GM18867 (cell line): Measurements from ENCODE around the gene TENT5C.

Experiments
- ATAC-seq: cut with Tn5 transposase; IDR thresholded peaks from one replicate; pipeline ENCODE4 v1.9.1; 2021; ENCODE audit warnings: mild to moderate bottlenecking, moderate library complexity; ENCODE audit not compliant: unreplicated experiment

Gene TENT5C

DNA sequence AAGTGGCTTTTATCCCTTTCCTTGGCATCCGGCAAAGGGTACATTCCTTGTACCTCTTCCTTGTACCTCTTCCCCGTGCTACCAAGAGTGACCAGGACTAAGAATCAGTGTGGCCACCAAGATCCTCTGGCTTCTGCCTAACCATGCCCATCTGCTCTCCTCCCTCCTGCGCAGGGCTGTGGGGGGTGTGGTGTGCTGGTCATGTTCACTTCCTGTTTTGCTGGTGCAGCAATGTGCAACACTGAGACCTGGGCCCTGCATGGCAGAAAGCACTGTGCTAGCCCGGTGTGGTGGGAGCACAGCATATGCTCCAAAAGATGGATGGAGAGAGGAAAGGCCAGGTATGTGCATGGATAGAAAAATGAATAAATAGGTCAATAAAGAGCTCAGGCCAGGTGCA is 33.3 kb upstream of the TENT5C start:
- ATAC-seq = peak; percentile 88

- no peak for ATAC-seq
These were observed 32.3 kb upstream of the TENT5C start for GRCh38 chr1:117573386-117574023.

GRCh38 chr1:117574161-117574835 is 31.6 kb upstream of the TENT5C start:
- no peak for ATAC-seq

DNA sequence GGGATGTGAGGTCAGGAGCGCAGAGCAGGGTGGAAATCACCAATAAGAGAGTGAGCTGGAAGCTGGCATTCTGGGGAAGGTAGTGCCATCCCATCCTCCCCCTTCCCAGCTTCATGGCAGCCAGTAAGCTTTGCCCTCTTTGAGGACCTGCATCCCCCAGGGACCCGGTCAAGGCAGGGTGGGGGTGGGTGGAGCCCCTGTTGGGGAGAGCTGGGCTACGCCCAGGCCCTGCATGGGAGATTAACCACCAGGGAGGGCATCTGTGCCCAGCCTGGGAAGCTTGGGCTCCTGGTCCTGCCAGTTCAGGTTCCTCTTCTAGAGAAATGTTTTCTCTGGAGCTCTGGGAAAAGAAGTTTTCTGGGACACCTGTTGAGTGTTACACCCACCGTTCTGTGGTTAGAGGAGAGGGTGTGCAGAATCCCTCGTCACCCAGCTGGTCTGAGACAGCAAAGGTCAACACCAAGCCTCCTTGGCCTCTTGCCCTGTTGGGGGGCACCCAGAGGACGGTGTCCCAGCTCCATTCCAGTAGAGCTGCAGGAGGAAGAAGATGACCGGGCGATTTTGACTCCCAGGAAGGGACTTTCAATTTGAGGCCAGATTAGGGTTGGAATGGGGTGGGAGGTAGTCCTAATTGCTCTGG is 30.1 kb upstream of the TENT5C start:
- no peak for ATAC-seq

GRCh38 chr1:117576236-117576635 is 29.6 kb upstream of the TENT5C start:
- no peak for ATAC-seq

DNA sequence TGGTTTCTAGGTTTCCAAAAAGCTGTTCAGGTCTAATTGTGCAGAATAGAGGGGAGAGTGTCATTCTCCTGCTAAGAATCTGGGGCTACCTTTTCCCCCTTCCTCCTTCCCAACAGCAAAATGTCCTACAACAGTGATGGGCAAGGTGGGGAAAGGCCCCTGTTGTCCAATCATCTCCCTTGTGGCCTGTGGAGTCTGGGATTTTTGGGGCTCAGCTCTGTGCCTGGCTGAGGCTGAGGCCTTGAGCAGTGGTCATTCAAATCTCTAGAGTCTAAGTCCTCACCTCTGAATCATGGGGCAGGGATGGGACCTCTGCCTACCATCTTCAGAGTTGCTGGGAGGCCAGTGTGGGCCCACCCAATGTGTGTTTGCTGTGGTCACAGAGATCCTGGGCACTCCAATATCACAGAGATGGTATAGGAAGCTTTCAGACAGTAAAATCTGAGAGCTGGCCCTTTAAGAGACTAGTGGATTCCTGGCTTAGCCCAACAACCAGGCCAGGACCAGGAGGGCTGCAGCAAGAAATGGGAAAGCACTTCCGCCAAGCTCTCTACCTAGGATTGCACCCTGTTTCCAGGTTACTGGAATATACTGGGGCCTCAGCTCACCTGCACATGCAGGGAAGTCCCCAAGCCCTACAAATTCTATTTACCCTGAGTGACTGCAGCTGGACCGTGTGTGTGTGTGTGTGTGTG is 28.5 kb upstream of the TENT5C start:
- ATAC-seq = no peak

DNA sequence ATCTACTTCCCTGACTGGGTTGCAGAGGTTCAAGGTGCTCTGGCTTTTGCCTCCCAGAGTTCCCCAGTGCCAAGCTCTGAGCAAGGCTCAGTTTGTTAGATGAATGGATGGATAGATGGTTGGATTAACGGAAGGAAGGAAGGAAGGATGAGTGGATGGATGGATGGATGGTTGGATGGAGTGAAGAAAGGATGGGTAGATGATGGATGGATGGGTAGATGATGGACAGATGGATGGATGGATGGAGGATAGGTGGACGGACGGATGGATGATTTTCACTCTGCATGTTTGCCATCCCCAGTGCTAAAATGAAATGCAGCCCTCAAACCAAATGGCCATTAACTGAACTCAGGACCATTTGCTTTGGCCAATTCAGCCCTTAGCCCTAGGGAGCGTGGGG is 27.4 kb upstream of the TENT5C start:
- ATAC-seq = no peak

DNA sequence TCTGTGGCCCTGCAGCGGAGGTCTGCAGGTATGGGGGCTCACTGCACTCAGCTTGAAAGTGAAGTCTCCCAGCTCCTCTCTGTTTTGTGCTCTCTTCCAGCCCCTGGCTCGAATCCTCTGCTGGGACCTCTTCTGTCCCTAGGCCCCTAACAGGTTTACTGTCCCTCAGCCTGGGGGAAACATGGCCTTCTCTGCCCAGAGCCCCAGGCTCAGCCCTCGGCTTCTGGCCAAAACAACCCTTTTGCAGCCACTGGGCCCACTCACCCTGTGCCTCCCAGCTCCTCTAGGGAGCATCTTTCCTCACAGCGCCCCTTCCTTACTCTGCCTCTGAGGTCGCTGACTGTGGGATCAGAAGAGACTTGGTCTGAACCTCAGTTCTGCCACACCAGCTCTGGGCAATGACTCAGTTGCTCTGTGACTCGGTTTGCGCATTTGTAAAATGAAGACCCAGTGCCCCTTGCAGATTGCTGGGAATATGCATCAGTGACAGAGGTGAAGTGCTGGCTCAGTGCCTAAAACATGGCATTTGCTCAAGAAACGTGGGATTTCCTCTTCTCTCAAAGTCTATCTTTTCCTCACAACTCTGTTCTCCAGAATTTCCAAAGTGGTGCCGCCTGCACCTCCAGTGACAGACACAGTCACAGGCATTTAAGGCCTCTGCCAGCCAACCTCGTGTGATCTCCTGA is 26.5 kb upstream of the TENT5C start:
- ATAC-seq = no peak

DNA sequence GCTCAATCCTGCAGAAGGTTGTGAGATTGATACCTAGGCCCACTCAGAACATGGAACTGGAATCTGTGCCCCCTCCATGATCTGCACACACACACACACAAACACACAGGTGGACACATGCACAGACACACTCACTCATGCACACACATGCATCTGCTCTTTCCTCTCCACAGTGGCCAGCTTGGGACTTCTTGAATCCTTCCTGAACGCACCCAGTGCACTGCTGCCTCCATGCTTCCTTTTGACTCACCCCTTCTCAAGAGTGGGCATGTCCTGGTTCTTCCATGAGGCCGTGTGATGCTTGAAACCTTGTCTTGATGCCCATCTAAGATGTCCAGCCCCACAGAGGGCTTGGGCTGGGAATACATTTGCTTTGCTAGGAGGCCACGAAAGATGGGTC is 25.4 kb upstream of the TENT5C start:
- no peak for ATAC-seq

GRCh38 chr1:117580882-117581281 is 25.0 kb upstream of the TENT5C start:
- ATAC-seq = no peak

DNA sequence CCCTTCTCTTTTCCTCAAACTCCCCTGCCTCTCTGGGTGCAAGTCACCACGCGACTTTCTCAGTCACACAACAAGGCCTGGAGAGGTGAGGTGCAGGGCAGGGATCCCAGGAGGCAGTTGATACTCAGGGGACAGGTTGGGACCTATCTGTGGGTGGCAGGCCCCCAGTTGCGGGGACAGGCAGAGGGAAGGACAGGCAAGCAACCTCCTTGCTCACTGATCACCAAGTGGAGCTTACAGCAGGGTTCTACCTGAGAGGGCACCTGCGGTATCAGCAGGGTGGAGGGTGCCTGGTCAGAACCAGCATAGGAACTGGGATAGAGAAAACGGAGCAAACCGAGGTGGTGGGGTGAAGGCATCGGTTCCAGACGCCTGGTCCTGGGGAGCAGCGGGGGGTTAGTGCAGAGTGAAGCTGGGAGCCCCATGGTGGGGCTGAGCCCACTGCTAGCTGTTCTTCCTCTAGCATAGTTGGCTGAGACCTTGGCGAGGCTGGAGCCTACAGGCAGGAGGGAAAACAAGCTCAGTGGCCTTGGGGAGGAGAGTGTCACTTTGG is 24.4 kb upstream of the TENT5C start:
- no peak for ATAC-seq

- no peak for ATAC-seq
These were observed 23.4 kb upstream of the TENT5C start for GRCh38 chr1:117582451-117582850.

GRCh38 chr1:117583247-117583646 is 22.6 kb upstream of the TENT5C start:
- ATAC-seq = no peak

- no peak for ATAC-seq
These were observed 21.7 kb upstream of the TENT5C start for GRCh38 chr1:117584181-117584580.

DNA sequence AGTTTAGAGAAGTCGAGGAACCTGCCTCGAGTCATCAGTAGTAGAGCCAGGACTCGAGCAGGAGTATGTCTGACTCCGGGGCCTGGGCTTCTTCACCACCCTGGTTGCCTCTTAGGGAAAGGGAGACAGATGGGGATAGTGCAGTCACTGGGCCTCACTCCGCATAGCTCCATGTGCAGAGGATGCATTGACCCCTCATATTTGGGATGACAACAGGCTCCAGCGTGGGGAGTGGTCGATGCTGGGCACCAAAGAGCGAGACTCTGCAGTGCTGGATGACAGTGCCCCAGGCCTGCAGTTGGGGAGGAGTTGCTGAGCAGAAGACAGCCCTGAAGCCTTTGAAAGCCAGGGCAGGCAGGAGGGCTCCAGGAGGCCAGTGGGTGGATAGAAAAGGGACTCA is 20.8 kb upstream of the TENT5C start:
- ATAC-seq = no peak

DNA sequence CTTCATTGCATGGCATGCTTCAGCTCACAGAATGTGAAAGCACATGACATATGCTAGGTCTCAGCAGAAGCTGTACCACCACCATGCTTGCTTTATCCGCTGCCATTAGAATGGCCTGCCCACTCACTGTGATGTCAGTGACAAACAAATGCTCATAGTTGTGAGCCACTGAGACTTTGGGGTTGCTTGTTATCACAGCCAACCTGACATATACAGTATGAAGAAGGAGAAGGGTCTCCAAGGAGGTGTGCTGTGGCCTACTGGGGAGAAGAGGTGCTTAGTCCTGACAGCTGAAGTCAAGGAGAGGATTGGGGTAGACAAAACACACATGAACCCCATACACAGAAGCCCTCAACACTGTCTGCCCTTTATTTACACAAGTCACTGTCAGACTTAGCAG is 19.5 kb upstream of the TENT5C start:
- no peak for ATAC-seq

GRCh38 chr1:117586747-117587498 is 18.9 kb upstream of the TENT5C start:
- ATAC-seq = no peak

GRCh38 chr1:117587499-117588356 is 18.1 kb upstream of the TENT5C start:
- ATAC-seq = no peak

- ATAC-seq = no peak
These were observed 16.3 kb upstream of the TENT5C start for GRCh38 chr1:117589544-117589943.
